SK-N-SH treated with all-trans-retinoic acid at 6 μM for 48 hours (cell line): Measurements from ENCODE around the gene PER2.

Source experiments
- CREB5 ChIP-seq: fragments of 250-450 bp; sonication (Bioruptor Pico); IDR thresholded peaks from 2 replicates; pipeline ENCODE4 v1.5.1; 2020; ENCODE audit warnings: low read depth, mild to moderate bottlenecking, moderate library complexity
- CSDC2 ChIP-seq: fragments of 250-450 bp; sonication (Bioruptor Pico); IDR thresholded peaks from 2 replicates; pipeline ENCODE4 v1.5.0; 2020; ENCODE audit warnings: mild to moderate bottlenecking, moderate library complexity

GRCh38 chr2:238261718-238262375 is 26.6 kb downstream of the PER2 start:
- TF ChIP-seq CSDC2: no peak
- no peak for TF ChIP-seq CREB5
